AG04449 (cell line): ENCODE results near the gene C10orf95.
"Not testable (repeated sequence)": the region's sequence is repeated elsewhere in the genome, so short reads cannot be mapped to it uniquely, and the experiment has no call there.

Source experiments
- CTCF ChIA-PET: fragments of 350-600 bp; formaldehyde crosslinking; extraction: SDS; loops from one replicate; lab custom pipeline; 2021; ENCODE audit warnings: antibody characterized with exemption; lab: Yijun Ruan, JAX
- POLR2A ChIA-PET: fragments of 400-600, 350-600 bp; formaldehyde crosslinking; extraction: SDS; loops from one replicate; lab custom pipeline; 2020; ENCODE audit warnings: antibody characterized with exemption, inconsistent platforms; lab: Yijun Ruan, JAX
- DNase-seq: peaks from one replicate; pipeline ENCODE4 v3.0.0-alpha.2; 2010; ENCODE audit warnings: low read depth, low spot score
- H3K4me3 ChIP-seq: 2 replicates; pipeline ENCODE4 v1.5.1; 2011; ENCODE audit warnings: low read depth, mild to moderate bottlenecking, control low read depth, low read length
- TF ChIP-seq, protein P1 (sequence below): IDR thresholded peaks from one replicate; pipeline ENCODE4 v1.5.1; 2011; ENCODE audit warnings: mild to moderate bottlenecking, moderate library complexity, low read length, control low read depth, inconsistent platforms; ENCODE audit not compliant: insufficient read depth; ENCODE audit errors: missing control alignments

C10orf95 gene, protein sequence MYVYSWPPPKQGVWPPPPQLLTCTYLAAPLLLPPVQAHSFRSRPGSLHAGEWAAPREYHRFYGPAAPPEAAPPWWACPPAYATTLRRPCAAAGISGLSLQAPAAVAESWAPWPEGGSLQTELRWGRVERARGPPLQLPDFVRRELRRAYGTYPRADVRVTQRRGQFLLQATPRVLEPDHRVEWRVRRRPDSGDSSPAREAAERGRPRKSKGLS

DNA sequence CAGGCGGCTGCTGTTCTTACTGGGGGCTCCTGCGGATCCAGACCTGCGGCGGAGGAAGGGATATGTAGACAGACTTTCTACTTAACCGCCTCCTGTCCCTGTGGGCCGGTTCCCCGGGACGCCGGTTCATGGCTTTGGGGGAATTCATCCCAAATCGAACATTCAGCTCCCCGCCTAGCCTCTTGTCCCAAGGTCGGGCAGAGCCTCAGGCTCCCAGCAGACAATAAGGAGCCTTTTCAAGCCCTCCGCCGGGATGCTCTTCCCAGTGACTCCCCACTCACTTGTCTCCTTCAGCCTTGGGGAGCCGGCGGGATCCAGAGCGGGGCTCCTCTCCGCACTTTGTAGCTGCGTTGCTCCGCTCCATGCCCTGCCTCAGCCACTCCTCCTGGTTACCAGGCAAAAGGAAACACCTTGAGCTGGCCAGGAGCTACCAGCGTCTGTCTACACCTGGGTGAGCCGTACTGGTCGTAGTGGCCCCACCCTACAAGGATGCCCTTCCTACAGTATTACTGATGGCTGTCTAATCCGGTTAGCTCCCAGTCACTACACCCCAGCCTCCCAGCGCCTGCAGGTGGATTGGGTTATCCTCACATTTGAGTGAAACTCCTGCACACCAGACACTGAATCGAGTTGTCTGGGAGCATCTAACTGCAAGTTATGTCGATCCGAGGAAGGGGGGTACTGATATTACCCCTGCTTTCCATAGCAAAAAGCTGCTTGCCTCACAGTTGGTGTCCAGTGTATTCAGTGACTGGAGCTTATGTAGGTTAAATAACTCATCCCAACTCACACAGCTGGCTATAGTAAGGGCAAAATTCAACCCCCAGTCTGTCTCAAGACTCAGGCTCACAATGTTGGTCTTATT, at the start of gene C10orf95:
C10orf95 (minus strand) TSS at position 439 of the 865 bp plus-strand sequence. CDS start 450 bp downstream, outside the sequence.
- TF ChIP-seq, protein P1, sequence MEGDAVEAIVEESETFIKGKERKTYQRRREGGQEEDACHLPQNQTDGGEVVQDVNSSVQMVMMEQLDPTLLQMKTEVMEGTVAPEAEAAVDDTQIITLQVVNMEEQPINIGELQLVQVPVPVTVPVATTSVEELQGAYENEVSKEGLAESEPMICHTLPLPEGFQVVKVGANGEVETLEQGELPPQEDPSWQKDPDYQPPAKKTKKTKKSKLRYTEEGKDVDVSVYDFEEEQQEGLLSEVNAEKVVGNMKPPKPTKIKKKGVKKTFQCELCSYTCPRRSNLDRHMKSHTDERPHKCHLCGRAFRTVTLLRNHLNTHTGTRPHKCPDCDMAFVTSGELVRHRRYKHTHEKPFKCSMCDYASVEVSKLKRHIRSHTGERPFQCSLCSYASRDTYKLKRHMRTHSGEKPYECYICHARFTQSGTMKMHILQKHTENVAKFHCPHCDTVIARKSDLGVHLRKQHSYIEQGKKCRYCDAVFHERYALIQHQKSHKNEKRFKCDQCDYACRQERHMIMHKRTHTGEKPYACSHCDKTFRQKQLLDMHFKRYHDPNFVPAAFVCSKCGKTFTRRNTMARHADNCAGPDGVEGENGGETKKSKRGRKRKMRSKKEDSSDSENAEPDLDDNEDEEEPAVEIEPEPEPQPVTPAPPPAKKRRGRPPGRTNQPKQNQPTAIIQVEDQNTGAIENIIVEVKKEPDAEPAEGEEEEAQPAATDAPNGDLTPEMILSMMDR, result no peak
- DNase-seq, result no peak
- H3K4me3 ChIP-seq, result peak within 1 kb of the TSS; percentile 70
- ChIA-PET CTCF (interaction anchor here (0.9 to 5.1 kb wide), 11 partner anchors 8 to 58 kb away, joined by 3 to 32 read pairs (median 4); no protein-coding TSS in a partner anchor), POLR2A (interaction anchor here (0.9 to 2.0 kb wide), 2 partner anchors 16 to 19 kb away, joined by 3 to 15 read pairs; partner anchors contain the start of gene CUEDC2)

DNA sequence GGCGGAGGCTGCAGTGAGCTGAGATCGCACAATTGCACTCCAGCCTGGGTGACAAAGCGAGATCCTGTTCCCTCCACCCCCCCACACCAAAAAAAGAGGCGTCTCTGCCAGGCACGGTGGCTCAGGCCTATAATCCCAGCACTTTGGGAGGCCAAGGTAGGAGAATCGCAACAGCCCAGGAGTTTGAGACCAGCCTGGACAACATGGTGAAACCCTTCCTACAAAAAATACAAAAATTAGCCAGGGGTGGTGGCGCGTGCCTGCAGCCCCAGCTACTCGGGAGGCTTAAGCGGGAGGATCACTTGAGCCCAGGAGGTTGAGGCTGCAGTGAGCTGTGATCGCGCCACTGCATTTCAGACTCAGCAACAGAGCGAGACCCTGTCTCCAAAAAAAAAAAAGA, 49.3 kb upstream of the C10orf95 start:
- POLR2A ChIA-PET, DNase-seq: not testable (repeated sequence)
- H3K4me3 ChIP-seq, result peak overlapping the region; percentile 3; the same call in 1 of the 2 replicates
- CTCF ChIA-PET, result interaction anchor here (0.9 to 12.2 kb wide), 6 partner anchors 18 to 95 kb away, joined by 3 to 300 read pairs (median 8); no protein-coding TSS in a partner anchor

DNA sequence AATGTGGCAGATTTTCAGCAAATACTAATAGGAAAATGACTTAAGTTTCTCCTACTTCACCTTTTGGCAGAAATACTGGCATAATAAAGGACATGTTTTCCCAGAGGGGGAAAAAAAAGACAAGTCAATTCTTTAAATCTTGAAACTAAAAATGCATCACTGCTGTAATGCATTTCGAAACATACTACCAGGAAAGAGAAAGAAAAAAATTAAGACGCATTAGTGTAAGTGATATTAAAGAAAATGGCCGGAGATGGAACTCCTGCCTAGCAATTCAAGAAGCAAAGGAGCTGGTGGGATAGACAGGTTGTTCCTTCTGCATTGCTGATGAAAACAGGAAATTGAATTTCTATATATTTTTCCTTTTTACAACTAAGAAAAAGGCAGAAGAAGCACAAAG, 48.0 kb upstream of the C10orf95 start:
- H3K4me3 ChIP-seq, result no peak overlapping the region
- ChIA-PET CTCF (interaction anchor here (1.1 to 4.1 kb wide), 3 partner anchors 16 to 269 kb away, joined by 5 to 33 read pairs (median 8); no protein-coding TSS in a partner anchor), POLR2A (no interaction called here)
- no peak for DNase-seq
- TF ChIP-seq, protein P1, result no peak

DNA sequence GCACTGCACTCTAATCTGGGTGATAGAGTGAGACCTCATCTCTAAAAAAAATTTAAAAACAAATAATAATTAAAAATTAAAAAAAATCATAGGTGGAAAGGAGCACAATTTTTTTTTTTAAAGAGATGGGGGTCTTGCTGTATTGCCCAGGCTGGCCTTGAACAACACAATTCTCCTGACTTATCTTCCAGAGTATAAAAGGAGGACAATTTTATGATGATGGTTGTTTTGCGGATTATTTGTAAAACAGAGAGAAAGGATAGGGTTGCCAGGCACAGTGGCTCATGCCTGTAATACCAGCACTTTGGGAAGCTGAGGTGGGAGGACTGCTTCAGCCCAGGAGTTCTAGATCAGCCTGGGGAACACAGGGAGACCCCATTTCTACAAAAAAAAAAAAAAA, 46.2 kb upstream of the C10orf95 start:
- no peak overlapping the region for H3K4me3 ChIP-seq
- DNase-seq, result no peak
- TF ChIP-seq, protein P1, result no peak
- POLR2A ChIA-PET, result interaction anchor here (0.6 kb wide), 1 partner anchor 35 kb away, joined by 3 read pairs; no protein-coding TSS in a partner anchor
- CTCF ChIA-PET, result interaction anchor here (0.7 to 4.1 kb wide), 5 partner anchors 18 to 138 kb away, joined by 3 to 33 read pairs (median 4); no protein-coding TSS in a partner anchor

DNA sequence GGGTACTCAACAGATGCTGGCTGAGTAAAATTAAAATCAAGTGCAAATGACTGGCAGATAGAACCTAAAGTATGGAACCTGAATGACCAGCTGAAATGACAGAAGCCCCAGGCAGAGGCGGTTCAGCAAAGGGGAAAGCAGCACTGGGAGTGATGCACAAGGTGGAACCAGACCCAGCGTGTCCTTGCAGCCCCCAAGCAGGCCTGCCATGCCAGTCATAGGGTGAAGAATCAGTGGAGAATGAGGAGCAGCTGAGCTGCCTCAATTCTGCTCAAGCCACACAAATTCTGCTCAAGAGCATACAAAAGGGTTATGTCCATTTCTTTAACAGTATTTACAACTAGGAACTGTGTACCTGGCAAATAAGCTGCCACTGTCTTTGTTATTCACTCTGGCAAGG, 42.4 kb upstream of the C10orf95 start:
- TF ChIP-seq, protein P1, result no peak
- ChIA-PET CTCF (interaction anchor here (0.6 to 1.8 kb wide), 4 partner anchors 10 to 89 kb away, joined by 3 to 4 read pairs (median 3); no protein-coding TSS in a partner anchor), POLR2A (no interaction called here)
- DNase-seq, result no peak
- H3K4me3 ChIP-seq, result no peak overlapping the region

DNA sequence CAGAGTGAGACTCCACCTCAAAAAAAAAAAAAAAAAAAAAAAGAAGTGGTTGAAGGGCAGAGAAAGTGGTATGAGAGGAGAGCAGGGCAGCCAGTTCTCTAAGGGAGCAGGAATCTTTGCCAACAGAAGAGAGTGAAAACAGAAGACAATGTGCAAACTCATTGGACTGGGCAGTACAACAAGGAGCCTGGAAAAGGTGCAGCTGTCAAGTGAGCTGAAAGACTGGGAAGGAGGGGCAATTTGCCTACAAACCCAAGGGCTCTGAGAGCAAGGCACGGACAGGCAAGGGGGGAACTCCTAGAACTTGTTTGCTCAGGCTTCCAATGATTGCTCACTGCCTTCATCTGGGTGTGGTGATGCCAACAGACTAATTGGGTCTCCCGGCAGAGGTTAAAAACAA, 41.6 kb upstream of the C10orf95 start:
- ChIA-PET CTCF (interaction anchor here (1.1 to 3.1 kb wide), 3 partner anchors 10 to 91 kb away, joined by 3 to 15 read pairs (median 6); partner anchors contain the start of gene ACTR1A), POLR2A (no interaction called here)
- H3K4me3 ChIP-seq, result no peak overlapping the region
- TF ChIP-seq, protein P1, result no peak
- DNase-seq, result no peak
